HG03175 (cell line): Measurements from ENCODE around the gene UBA6.
A peak's percentile ranks its signal among the peaks of the same experiment; 100 is the strongest.
"Not testable (repeated sequence)": the region's sequence is repeated elsewhere in the genome, so short reads cannot be mapped to it uniquely, and the experiment has no call there.

Experiments
- ATAC-seq: cut with Tn5 transposase; IDR thresholded peaks from one replicate; pipeline ENCODE4 v1.9.1; 2021; ENCODE audit warnings: mild to moderate bottlenecking, moderate library complexity; ENCODE audit not compliant: unreplicated experiment

The UBA6 gene

GRCh38 chr4:67700738-67701516, at the start of gene UBA6:
Gene UBA6, minus strand, starts transcription at chr4:67701155. Its CDS starts 36 bp downstream, at chr4:67701119.
- peak; percentile 98 for ATAC-seq

GRCh38 chr4:67750691-67751090, 49.7 kb upstream of the UBA6 start:
- ATAC-seq: no peak

DNA sequence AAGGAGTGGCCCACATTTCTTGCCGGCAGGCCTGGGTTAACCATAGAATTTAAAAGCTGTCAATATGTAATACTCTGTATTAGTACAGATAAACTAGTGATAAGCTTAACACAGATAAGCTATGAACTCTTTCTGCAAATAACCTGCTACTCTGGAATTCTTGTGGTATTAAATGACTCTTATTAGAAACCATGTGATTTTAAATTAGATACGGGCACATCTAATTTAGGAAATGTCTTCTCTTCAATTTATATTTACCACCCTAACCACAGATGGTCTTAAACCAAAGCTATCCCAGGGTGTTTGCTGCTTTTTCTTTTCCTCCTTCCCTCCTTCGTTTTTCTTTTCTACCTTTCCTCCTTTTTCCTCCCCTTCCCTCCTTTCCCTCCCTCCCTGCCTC, 48.3 kb upstream of the UBA6 start:
- no peak for ATAC-seq

DNA sequence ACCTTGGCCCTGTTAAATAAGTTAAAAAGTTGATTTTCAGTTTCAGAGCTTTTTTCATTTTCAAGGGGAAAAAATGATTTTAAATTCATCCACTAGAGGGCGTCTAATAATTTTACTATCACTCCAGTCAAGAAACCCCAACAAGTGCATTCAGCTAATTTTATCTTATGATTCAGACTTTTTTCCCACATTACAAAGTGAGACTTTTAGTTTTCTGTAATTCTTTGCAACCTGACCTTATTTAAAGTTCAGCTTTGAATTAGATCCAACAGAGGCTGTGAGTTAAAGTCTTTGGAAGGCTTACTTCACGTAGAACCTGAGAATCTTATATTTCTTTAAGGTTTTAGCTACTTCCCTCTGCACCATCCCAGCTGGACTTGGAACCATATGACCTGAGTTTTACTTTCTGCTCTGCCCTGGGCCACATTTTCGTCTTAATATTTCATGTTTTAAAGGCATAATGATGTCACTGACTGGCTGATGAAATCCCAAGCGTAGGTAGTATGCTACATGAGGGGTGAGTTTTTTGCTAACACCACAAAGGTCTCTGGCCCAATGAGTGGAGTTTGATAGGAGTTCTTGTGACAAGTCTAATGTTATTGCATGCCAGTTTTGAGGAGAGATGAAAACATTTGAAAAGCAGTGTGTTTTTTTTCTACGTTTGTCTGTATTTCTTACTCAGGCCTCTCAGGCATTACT, 46.0 kb upstream of the UBA6 start:
- peak; percentile 60 for ATAC-seq

DNA sequence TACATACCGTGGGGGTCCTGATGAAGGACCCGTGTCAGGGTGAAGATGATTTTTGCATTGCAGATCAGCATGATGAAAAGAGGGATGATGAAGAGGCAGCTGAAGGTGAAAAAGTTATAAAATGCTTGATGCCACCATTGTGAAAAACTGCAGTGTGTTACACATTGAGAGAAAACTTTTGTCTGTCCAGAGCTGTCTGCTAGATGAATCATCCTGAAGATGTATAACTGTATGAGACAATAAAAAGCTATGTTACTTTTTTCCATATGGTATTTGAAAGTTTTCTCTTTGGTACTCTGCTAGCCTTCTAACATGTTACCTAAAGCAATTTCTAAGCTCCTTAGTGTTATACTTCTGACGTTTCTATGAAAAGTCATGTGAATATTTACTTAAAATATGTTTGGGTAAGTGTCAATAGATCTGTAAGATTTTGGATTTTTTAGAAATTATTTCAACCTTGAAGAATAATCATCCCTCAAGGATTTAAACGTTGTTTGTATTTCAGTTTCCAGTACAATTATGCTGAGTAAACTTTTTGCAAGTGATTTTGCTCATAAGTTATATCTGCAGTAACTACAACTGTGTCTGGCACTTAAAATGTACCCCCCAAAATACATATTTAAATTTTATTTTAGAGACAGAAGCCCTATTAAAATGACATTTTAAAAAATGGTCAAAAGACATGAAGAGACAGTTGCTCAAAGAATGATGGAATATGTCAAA, 43.8 kb upstream of the UBA6 start:
- no peak for ATAC-seq

- ATAC-seq: no peak
Observed at GRCh38 chr4:67743194-67743593, 42.2 kb upstream of the UBA6 start.

GRCh38 chr4:67736262-67736661, 35.3 kb upstream of the UBA6 start:
- ATAC-seq: no peak

DNA sequence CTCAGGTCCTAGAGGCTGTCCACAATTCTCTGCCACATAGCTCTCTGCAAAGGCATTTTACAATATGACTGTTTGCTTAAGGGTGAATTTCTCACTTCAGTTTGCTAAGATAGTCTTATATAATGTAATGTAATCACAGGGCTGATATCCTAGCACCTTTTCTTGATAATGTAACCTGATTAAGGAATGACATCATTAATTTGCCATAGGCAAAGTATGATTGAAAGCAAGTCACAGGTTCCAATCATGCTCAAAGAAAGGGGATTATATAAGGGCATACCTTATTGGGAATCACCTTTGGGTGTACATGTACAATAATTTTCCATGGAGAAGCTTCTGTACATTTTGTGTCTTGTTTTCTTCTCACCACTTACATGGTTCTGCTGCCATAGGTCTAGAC, 34.4 kb upstream of the UBA6 start:
- ATAC-seq: no peak

DNA sequence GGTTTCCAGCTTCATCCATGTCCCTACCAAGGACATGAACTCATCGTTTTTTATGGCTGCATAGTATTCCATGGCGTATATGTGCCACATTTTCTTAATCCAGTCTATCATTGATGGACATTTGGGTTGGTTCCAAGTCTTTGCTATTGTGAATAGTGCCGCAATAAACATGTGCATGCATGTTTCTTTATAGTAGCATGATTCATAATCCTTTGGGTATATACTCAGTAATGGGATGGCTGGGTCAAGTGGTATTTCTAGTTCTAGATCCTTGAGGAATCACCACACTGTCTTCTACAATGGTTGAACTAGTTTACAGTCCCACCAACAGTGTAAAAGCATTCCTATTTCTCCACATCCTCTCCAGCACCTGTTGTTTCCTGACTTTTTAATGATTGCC, 29.6 kb upstream of the UBA6 start:
- not testable (repeated sequence) for ATAC-seq

DNA sequence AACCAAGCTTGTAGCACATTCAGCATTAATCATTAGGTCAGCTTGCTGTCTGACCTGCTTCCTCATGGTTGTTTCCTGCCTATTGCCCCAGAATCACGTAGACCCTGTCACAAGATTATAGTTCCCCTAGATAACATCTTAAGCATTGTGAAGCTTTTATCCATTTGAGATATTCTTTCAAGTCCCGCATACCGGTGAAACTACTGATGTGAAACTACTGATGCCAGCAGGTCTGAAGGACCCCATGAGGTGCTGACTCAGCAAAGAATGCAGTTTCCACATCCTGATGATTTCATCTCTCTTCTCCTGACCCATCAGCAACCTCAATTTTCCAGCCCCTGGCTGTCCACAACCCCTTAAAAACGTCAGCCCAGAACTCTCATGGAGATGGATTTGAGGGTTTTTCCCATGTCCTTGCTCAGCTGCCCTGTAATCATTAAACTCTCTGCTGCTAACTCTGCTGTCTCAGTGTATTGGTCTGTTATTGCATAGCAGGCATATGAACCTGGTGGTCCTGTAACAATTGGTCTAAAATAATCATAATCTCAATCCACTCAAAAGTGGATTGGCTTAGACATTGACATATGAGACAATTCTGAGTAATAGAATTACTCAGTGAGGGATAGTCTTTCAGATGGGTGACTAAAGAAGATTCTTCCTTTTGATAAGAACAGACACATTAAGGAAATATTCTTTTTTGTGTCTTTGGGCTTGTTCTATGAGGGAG, 26.3 kb upstream of the UBA6 start:
- no peak for ATAC-seq

DNA sequence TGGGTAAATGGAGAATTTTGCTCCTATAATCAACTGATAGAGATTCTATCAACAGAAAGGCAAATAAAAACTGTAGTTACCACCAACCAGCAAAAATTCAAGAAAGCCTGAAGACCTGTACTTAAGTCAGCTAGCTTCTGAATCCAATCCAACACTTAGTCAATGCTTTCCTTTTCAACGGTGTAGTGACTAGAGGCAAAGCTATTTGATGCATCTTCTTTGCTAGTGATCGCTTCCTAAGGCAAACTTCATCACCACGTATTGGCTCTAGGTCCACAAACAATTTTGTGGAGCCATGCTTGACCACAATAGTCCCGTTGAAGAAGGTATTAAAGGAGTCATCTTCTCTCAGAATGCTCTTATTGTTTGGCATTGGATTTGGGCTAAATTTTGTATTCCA, 25.0 kb upstream of the UBA6 start:
- no peak for ATAC-seq

DNA sequence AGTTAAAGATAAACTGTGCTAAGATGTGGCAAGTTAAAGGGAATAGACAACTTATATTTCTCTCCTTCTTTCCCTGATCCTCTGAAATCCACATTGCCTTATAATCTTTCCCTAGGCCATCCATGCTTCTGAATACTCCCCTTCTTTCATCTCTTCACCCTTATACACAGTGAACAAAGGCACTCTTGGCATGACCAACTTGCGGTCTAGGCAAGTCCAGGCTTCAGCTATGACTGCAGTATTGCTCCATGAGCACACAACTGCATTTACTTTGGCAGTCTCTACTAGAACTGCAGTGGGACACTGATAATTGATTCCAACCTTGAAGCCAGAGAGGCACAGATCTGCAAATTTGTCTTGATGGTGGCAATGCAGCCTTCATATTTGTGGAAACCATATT, 24.2 kb upstream of the UBA6 start:
- no peak for ATAC-seq

DNA sequence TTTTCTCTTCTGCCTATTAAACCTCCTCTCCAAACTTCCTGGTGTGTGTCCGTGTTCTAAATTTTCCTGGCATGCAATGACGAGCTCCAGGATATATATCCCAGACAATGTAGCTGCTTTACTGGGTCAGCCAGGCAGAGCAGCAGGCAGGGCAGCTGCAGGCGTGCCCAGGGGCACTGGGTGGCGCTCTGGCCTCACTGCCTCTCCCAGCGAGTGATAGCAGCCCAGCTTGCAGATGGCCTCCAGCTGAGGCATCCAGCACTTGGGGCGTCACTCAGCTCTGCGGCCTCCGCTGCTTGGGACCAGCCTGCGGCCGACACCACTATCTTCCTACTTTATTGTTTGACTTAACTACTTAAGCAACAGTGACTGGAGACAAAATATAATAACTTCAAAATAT, 23.0 kb upstream of the UBA6 start:
- no peak for ATAC-seq

DNA sequence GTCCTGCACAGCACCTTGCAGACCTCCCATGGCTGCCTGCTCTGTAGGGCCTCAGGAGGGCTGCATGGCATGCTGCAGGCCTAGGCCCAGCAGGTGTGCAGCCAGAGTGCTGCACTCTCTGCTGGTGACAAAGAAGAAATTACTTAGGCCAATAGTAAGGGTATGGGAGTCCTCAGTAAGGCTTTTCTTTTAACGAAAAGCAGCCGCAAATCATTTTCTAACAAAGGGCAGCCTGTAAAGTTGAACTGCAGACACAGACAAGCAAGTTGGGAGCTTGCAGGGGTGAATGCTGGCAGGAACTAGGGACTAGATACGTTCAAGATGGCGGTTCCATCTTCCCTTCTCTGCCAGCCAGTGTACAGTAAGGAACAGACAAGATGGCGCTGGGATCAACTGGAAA, 22.4 kb upstream of the UBA6 start:
- no peak for ATAC-seq

- ATAC-seq: no peak
Observed at GRCh38 chr4:67721770-67722597, 21.0 kb upstream of the UBA6 start.

- no peak for ATAC-seq
Observed at GRCh38 chr4:67721315-67721769, 20.4 kb upstream of the UBA6 start.

- no peak for ATAC-seq
Observed at GRCh38 chr4:67719953-67720617, 19.1 kb upstream of the UBA6 start.

DNA sequence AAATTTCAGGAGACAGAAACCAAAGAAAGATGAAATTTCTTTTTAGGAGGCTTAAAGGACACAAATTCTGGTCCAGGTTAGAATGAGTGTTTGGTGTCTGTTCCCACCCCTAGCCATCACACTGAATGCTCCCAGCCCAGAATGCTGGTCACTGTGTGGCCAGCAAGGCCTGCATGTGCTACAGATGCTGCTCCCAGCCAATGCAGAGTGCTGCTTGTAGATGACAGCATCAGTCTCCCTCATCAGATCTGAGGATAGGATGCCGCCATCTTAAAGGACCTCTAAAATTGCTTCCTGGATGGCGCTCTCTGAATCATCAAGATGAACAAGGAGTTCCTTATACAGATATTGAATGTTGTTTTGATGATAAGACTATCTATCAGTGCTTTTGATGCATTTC, 17.9 kb upstream of the UBA6 start:
- no peak for ATAC-seq

GRCh38 chr4:67717586-67717985, 16.6 kb upstream of the UBA6 start:
- ATAC-seq: no peak

DNA sequence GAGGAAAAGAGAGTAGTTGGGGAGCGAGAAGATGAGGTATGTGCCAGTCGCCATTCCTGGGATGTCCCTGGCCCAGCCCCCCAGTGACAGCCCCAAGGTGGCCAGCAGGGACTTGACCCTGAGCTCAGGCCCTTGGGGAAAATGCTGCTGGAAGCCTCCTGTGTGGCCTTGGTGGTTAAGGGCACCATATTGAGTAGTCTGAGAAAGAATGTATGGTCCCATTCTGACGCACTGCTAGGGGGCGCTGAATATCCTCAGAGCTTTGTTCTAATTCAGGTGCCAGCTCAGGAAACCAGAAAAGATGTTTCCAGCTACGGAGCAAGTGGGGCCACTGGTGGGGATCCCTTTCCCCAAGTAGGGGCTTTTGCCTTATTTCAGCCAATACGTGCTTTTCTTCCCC, 14.0 kb upstream of the UBA6 start:
- no peak for ATAC-seq
